GM18951 (cell line): ENCODE measurements around the gene CISD3.
A peak's percentile ranks its signal among the peaks of the same experiment; 100 is the strongest.

ENCODE experiments used
- POLR2A ChIP-seq: IDR thresholded peaks from 4 replicates; pipeline ENCODE4 v1.6.1; 2011; ENCODE audit warnings: mild to moderate bottlenecking; ENCODE audit not compliant: insufficient read length, insufficient read depth; ENCODE audit errors: extremely low read depth
- in situ Hi-C: fragments of 300-500 bp; cut with MboI; formaldehyde crosslinking; loops from one replicate; pipeline ENCODE4 v1.12.0; 2022; ENCODE audit warnings: low sequenced_read_pairs, mixed read lengths, inconsistent platforms; ENCODE audit not compliant: unreplicated experiment

The CISD3 gene, protein sequence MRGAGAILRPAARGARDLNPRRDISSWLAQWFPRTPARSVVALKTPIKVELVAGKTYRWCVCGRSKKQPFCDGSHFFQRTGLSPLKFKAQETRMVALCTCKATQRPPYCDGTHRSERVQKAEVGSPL

DNA sequence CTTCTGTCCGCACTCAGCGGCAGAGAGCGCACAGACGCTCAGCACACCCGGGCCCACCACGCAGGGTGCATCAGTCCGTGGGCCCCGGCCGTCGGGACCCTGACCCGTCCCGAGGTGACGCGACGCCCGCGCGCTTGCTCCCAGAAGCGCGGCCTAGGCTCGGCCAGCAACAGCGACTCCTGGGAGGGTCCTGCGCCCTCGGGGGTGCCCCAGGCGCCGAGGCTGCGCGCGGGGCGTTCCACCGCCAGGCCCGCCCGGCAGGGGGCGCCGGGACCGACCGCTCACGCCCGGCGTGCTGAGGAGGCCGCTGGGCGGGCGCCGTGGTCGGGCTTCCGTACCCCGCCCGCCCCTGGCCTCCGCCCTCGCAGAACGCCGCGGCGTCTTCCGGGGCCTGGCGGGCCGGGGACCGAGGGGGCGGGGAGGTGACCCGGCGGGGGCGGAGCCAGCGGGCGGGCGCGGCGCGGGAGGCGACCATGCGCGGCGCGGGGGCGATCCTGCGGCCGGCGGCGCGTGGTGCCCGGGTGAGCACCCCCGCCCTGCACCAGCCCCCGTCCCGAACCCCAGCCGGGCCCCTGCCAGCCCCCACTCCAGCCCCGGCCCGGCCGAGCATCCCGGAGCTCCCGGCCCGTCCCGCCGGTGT, at the start of gene CISD3:
Gene CISD3, plus strand, starts transcription at position 456 of the 640 bp plus-strand sequence. Its CDS starts 18 bp downstream, at position 474.
- in situ Hi-C loops, result no loop called here
- peak; percentile 57 for TF ChIP-seq POLR2A

DNA sequence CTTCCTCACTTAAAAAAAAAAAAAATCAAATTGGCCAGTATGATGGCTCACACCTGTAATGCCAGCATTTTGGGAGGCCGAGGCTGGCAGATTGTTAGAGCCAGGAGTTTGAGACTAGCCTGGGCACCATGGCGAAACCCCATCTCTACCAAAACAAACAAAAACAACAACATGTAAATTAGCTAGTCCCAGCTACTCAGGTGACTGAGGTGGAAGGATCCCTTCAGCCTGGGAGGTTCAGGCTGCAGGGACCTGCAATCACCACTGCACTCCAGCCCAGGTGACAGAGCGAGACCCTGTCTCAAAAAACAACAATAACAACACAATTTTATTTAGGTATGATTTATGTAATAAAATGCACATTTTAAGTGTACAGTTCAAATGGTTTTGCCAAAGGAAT, 49.0 kb upstream of the CISD3 start:
- in situ Hi-C loops, result no loop called here
- TF ChIP-seq POLR2A, result no peak

DNA sequence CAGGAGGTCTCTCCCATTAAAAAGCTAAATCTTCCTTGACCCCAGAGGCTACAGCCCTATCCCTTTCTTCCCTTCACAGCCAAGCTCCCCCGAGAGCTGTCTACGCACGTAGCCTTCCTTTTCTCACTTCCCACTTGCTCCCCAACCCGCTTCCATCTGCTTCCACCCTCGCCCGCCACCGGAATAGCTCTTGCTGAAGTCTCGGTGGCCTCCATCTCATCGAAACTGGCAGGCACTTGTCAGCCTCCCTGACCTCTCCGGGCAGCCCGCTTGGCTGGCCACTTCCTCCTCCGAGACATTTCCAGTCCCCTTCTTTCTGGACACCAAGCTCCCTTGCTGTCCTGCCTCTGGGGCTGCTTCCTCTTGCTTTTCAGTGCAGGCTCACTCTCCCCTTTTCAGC, 44.6 kb upstream of the CISD3 start:
- in situ Hi-C loops, result no loop called here
- TF ChIP-seq POLR2A, result no peak

DNA sequence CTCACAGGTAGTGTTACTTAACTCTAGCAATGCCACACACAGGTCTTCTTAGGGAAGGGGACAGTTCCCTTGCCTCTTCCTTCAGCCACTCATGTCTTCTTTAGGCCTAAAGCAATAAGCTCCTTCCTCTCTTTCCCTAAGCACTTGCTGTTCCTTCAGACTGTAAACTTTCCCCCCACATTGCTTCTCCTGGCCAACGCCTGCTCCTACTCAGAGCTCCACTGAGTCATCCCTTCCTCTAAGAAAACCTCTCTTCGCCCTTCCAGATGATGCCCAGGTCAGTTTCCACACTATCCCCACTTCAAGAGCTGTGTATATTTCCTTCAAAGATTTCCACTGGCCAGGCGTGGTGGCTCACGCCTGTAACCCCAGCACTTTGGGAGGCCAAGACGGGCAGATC, 42.9 kb upstream of the CISD3 start:
- no peak for TF ChIP-seq POLR2A
- in situ Hi-C loops, result no loop called here

DNA sequence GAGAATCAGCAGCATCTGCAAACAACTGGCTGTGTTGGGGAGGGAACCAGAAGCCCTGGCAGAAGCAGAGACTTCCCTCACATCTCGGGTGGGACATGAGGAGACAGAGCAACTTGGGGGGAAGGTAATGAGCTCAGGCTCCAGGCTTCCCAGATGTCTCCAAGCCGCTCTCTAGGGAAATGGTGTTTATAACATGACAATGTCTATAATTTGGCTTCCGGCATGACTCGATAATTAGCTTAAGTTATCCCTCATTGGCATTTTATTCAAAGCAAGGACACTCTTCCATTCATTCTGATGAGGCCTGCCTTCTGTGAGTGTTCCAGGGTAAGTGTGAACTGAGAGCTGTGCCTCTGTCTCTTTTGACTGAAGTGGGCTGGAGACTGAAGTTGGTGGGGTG, 39.8 kb upstream of the CISD3 start:
- in situ Hi-C loops, result no loop called here

DNA sequence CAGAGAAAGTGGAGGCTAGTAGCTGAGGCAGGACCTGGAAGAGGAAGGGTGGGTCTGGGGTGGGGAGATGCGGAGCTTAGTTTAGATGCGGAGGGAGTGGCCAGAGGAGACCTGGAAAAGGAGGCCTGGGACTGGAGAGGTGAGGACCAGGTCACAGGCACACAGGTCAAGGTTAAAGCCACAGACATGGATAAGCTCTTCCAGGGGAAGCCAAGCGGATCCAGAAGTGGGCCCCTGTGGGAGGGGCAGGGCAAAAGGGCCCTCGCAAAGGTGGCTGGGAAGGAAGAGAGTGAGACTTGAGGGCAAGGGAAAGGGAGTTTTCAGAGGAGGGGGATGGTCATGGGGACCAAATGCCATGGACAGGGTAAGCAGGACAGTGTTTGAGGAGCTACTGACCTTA, 39.0 kb upstream of the CISD3 start:
- in situ Hi-C loops, result no loop called here

More for the DNA sequence above, 39.8 kb upstream of the CISD3 start:
- TF ChIP-seq POLR2A, result no peak

DNA sequence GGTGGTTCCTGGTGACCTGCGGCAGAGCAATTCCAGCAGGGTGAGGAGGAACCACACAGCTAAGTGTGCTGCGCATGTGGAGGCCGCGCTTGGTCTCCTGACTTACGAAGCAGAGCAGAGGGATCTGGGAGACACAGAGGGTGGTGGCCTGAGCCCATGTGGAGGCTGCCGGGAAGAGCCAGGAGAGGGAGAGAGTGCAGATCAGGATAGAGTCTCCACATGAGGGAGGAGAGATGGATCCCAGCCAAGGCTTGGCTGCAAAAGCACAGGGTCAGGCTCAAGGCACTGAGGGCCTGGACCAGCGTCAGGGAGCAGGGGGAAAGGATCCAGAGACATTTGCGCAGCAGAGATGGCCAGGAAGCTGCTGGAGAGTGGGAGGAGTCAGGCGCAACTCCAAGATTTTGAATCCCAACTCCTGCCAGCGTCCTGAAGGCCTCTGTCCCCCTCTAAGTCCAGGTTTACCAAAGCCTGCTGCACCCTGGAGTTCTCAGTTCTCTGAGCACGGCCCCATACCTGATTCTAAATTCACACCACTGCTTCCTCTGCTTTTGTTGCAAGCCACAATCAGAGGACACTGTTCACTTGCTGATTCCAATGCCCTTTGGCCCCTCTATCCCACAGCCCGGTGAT, 36.3 kb upstream of the CISD3 start:
- in situ Hi-C loops, result no loop called here
- TF ChIP-seq POLR2A, result no peak

More for the DNA sequence above, 39.0 kb upstream of the CISD3 start:
- TF ChIP-seq POLR2A, result no peak

DNA sequence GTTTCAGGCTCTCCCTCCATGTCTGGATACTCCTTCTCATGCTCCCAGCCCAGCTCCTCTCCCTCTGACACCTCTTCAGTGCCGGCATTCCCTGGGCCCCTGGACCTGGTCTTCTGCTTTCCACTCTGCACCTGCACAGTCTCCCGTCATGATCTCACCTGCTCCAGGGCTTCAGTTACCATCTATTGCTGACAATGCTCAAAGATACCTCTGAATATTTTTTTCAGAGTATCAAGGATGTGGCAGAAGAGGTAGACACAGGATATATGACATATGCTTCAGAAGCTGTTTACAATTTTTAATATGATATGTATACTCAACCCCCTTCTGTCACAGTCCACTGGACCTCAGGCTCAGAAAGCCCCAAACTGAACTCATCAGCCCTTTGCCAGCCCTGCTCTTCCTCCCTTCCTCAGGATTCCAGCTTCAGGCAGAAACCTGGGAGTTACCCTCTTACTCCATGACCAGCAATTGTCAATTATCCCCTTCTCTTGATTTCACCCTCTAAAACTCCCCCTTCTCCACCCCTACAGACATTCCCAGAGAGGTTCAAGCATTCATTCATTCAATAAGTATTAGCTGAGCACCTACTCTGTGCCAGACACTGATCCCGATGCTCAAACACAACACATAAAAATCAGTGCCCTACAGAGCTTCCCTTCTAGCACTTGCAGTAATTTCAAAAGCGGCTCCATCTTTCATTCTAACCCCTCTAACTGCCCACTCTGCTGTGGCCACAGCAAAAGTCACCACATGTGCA, 32.9 kb upstream of the CISD3 start:
- in situ Hi-C loops, result no loop called here
- TF ChIP-seq POLR2A, result no peak

DNA sequence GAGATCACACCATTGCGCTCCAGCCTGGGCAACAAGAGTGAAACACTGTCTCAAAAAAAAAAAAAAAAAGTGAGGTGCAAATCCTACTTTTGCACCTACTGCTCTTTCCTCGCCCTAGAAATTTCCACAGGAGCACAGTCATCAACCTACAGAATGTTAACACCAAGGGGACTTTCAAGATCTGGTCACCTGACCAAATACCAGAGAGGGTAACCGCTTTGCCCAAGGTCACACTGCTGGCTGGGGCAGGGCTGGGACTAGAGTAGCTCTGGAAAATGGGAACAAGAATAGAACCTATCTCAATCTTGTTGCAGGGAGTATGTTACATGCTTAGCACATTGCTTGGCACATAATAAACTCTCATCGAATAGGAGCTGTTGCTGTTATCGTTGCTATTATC, 31.4 kb upstream of the CISD3 start:
- in situ Hi-C loops, result no loop called here
- no peak for TF ChIP-seq POLR2A

DNA sequence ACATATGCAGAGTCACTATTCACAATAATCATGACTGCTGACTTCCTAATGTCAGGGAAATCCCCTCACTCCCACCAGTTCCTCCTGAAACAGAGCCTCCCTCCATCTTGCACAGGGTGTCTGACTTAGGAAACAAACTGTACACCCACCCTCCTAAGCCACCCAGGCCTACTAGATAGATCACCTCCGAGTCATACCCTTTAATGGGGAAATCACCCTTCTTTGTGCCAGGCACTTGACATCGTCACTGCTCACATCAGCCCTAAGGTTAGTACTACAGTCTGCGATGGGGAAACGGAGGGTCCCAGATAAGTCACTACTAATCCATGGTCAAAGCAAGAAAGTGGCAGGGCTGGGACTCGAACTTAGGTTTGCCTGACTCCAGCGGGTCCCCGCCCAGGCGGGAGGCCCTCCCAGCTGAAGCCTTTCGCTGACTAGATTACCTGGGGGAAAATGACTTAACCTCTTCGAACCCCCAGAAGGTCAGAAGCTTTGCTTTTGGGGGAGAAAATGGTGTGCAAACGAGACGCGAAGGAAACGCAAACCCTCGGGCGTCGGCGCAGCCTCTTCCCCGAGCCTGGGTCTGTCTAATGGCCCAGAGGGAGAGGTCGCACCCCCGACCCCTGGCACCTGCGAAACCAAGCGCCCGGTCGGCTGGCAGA, 28.5 kb upstream of the CISD3 start:
- no peak for TF ChIP-seq POLR2A
- in situ Hi-C loops, result no loop called here

DNA sequence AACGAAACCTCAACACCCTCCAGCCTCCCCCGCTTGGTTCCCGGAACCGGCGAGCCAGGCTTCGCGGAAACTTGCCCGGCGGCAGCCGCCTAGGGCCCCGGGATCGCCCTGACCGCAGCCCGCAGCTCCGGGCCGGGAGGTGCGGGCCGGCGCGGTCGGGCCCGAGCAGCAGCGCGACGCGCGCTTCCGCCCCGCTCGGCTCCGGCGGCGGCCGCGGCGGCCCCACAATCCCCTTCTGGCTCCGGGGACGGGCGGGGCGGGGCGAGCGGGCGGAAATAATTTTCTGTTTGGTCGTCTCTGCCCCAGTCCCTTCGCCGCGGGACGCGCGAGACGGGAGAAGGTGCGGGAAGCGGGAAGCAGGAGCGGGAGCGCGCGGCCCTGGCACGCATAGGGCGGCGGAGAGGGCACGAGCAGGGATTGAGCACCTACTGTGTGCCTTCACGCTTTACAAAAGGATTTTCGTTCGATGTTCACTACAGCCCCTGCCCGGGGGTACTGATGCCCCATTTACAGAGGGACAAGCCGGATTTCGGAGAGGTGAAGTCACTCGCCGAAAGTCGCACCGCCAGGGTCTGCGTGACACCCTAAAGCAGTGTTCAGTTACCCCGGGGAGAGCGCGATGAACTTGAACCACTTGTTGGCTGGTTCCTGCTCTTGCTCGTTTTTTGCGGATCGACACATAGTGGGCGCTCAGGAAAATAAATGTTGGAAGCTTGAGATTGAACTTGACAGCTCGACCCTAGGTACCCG, 27.8 kb upstream of the CISD3 start:
- TF ChIP-seq POLR2A, result peak; percentile 87
- in situ Hi-C loops, result no loop called here

DNA sequence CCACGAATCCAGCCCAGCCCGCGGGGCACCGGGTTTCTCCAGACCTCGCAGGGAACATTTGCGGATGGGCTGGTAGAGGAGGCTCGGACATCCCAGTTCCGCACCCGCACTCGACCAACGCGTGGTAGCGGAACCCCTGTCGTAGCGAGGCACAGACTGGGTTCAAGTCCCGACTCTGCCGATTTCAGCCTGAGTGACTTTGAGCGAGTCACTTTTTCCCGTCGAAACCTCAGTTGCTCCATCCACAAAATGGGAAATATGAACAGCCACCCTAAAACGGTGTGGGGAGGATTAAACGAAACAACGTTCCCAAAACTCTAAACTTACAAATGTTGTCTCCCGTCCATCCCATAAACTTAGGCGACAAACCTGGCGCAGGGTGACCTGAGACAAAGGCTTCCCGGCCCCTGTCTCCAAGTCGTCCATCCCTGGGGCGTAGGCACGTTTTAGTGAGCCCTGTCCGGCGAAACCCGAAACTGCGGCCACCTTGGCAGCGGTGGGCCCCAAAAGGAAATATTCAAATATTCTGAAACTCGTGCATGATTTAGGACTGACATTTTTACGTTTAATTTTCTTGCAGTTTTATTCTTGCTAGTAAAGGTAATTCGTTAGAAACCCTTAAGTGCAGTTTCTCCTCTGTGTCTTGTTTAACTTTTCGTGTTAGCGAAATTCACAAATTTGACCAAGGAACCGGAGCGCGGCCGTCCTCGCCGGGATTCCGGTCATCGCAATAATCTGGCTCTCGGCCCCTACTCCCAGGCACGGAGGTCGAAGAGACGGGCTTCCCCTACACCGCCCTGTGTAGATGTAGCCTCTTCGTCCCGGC, 27.0 kb upstream of the CISD3 start:
- in situ Hi-C loops, result no loop called here
- TF ChIP-seq POLR2A, result peak; percentile 53
